ENCODE data around the gene APOA5. TPM values are rescaled to one million over a fixed set of nuclear protein-coding genes. Genes with fewer than 3 reads are reported as not detected.

APOA5 gene
- total and polyA plus RNA-seq, 2 of the 4 experiments (the other 2 are of a cell fraction) = not detected

GRCh38 chr11:116830184-116830912 lies 38.7 kb upstream of the APOA5 start:
- no peak overlapping the region for H3K23ac ChIP-seq (ENCODE audit: low read depth, low read length)
- no peak overlapping the region for H2AK9ac ChIP-seq (replicated peaks; ENCODE audit: low read depth, low read length, poor library complexity)
- in situ Hi-C loops (cut with MboI; ENCODE audit: low sequenced_read_pairs) = no loop called here
- no peaks in the 10 kb centered on the region for H3K9me3 ChIP-seq (ENCODE audit: control insufficient read depth, insufficient read depth, low read length)
- H3K14ac ChIP-seq (replicated peaks; ENCODE audit: low read depth, low read length) = no peak overlapping the region
- no peak overlapping the region for H3K4me2 ChIP-seq (ENCODE audit: low read depth, low read length)
- H3K4ac ChIP-seq (ENCODE audit: low read depth, low read length) = no peak overlapping the region
- no peaks in the 10 kb centered on the region for H3K36me3 ChIP-seq (ENCODE audit: control insufficient read depth, insufficient read depth, low read length)
- no peak overlapping the region for H4K8ac ChIP-seq (ENCODE audit: low read depth in 2 of 2, low read length in 2 of 2)
- no peak overlapping the region for H4K91ac ChIP-seq (ENCODE audit: insufficient read depth, low read depth, low read length)
- no peak overlapping the region for H2BK5ac ChIP-seq (ENCODE audit: low read depth, low read length, poor library complexity, severe bottlenecking)
- CTCF ChIA-PET = no interaction called here
- no peak overlapping the region for H2BK120ac ChIP-seq (ENCODE audit: low read depth, low read length)
- H3K9me1 ChIP-seq (ENCODE audit: insufficient read depth, low read length) = no peaks in the 10 kb centered on the region; the same call in 1 of the 2 replicates
- H3K79me1 ChIP-seq (ENCODE audit: low read depth in 1 of 2, low read length in 2 of 2) = no peaks in the 10 kb centered on the region
- no peaks in the 10 kb centered on the region for H4K20me1 ChIP-seq (ENCODE audit: insufficient read depth, low read length)
- H3K18ac ChIP-seq (ENCODE audit: low read depth, low read length) = no peak overlapping the region
- H3K4me1 ChIP-seq (ENCODE audit: control insufficient read depth, insufficient read depth, low read length) = peaks cover 6% of the 10 kb centered on the region; the same call in 1 of the 2 replicates
- no peak overlapping the region for H3K4me3 ChIP-seq (ENCODE audit: insufficient read depth, low read depth, low read length)
- no peak overlapping the region for H2AK5ac ChIP-seq (ENCODE audit: low read depth, low read length)
- H2BK15ac ChIP-seq (ENCODE audit: low read depth, low read length) = no peak overlapping the region
- no CpG with 5 or more reads among the region's 17 CpGs for WGBS, 2 experiments (ENCODE audit: extremely low coverage in 2 of 2, insufficient read length in 1 of 2)
- POLR2A ChIA-PET (ENCODE audit: unreplicated experiment) = interaction anchor here (0.6 kb wide), 1 partner anchor 115 kb away, joined by 4 read pairs; no protein-coding TSS in a partner anchor
- no peak overlapping the region for H4K5ac ChIP-seq (ENCODE audit: low read depth, low read length)
- H3K9ac ChIP-seq (ENCODE audit: low read depth, low read length) = no peak overlapping the region
- no peak for DNase-seq
- TF ChIP-seq NFE2L2 (IDR thresholded peaks at IDR 0.05; ENCODE audit: low read depth, low read length) (no peak), MAZ (IDR thresholded peaks at IDR 0.05; ENCODE audit: borderline replicate concordance, low read depth, low read length) (no peak), ELK1 (IDR thresholded peaks at IDR 0.05; ENCODE audit: borderline replicate concordance, low read depth, low read length) (no peak), RCOR1 (IDR thresholded peaks at IDR 0.05; ENCODE audit: insufficient replicate concordance, low read length) (no peak), RAD21 (IDR thresholded peaks at IDR 0.05; ENCODE audit: low read length) (no peak), BHLHE40 (IDR thresholded peaks at IDR 0.05; ENCODE audit: low read depth, low read length) (no peak), SMC3 (IDR thresholded peaks at IDR 0.05; ENCODE audit: low read depth, low read length) (no peak), RFX5 (IDR thresholded peaks at IDR 0.05; ENCODE audit: low read depth, low read length) (no peak), CEBPB (IDR thresholded peaks at IDR 0.05; ENCODE audit: low read depth, low read length) (no peak), CTCF (conservative IDR thresholded peaks at IDR 0.05; ENCODE audit: low read depth, low read length) (no peak), FOS (IDR thresholded peaks at IDR 0.05; ENCODE audit: low read depth, low read length) (no peak), MAFK (IDR thresholded peaks at IDR 0.05; ENCODE audit: low read depth, low read length) (no peak), POLR2A (IDR thresholded peaks at IDR 0.05; ENCODE audit: low read depth, low read length) (no peak), MXI1 (IDR thresholded peaks at IDR 0.05; ENCODE audit: borderline replicate concordance, low read depth, low read length) (no peak), CHD1 (IDR thresholded peaks at IDR 0.05; ENCODE audit: low read depth, low read length) (no peak), USF2 (IDR thresholded peaks at IDR 0.05; ENCODE audit: low read depth, low read length) (no peak)
- ATAC-seq (ENCODE audit: low read depth) = no peak
- H3K27me3 ChIP-seq (ENCODE audit: control insufficient read depth, insufficient read depth, low read length) = peaks cover 8% of the 10 kb centered on the region; the same call in 1 of the 2 replicates
- BruUV-seq (replicated peaks) = no TSS peak
- intact Hi-C loops (cut with micrococcal nuclease) = no loop called here
- dilution Hi-C loops (cut with HindIII; ENCODE audit: low sequenced_read_pairs, unreplicated experiment) = no loop called here
- no peak overlapping the region for H3K27ac ChIP-seq (ENCODE audit: insufficient read depth, low read length)
- H2BK20ac ChIP-seq (ENCODE audit: low read depth, low read length) = no peak overlapping the region
- H3K56ac ChIP-seq (ENCODE audit: extremely low read depth, insufficient read depth, low read length) = no peak overlapping the region
- no peak overlapping the region for H2AFZ ChIP-seq (replicated peaks; ENCODE audit: low read length, poor library complexity)

Data from IMR-90 (cell line).